ENCODE results near the gene PAX3.
A peak's percentile ranks its signal among the peaks of the same experiment; 100 is the strongest.

Gene PAX3

GRCh38 chr2:222264791-222265320 lies 33.9 kb downstream of the PAX3 start:
- no peak for DNase-seq

GRCh38 chr2:222261504-222261903 lies 37.3 kb downstream of the PAX3 start:
- DNase-seq = no peak

- DNase-seq = no peak
Observed at GRCh38 chr2:222257645-222258044, 41.2 kb downstream of the PAX3 start.

DNA sequence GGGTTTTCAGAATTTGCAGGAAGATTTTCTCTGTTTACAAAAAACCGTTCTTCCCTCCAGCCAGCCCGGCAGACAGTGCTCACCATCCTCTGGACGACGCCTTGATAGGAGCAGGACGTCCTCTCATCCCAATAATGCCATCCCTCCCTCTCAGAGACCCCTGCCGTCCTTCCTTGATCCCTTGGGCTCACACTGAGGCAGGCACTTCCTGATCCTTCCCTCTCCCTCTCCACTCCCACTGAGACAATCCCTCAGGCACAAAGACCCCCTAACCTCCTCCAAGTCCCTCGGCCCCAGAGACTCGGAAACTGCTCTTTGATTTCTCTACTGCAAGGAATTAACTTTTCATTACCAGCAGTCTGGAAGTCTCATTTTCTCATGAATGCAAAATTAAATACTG lies 42.5 kb downstream of the PAX3 start:
- DNase-seq = no peak

- DNase-seq = no peak
Observed at GRCh38 chr2:222255090-222255489, 43.7 kb downstream of the PAX3 start.

GRCh38 chr2:222250313-222250712 lies 48.5 kb downstream of the PAX3 start:
- no peak for DNase-seq

DNA sequence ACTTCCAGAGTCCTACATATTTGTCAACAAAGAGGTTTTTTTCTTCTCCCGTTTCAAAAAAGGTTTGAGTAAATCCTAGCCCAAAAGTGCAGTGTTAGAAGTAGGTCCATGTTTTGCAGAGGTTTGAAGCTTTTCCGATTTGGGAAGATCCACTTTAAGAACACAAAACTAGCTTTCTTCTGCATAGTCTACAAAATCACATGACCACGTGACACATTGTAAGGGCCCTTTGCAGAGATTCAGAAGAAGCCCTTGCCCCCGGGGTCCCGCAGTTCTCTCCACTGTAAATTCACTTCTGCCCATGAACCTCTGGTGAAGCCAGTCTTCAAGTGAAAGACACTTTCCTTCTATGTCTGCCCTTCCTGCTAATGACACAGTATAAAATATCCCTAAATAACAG lies 49.4 kb downstream of the PAX3 start:
- DNase-seq = no peak

- DNase-seq = no peak
Observed at GRCh38 chr2:222248818-222249217, 50.0 kb downstream of the PAX3 start.

DNA sequence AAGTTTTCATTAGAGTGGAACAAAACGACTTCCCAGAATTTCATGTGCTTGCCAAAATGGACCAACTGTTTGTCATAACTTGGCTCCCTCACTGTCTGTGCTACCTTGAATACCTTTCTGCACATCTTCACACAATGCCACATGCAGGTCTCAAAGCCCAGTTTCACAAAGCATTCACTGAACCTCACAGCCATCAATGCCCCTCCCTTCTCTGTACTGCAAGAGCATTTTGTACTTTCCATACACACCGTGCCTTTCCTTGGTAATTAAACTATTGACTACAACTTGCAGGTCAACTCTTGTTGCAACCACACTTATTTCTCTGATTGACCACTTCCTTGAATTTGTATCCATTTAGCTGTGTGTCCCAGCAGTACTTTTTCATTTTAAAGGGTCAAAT lies 50.5 kb downstream of the PAX3 start:
- no peak for DNase-seq

DNA sequence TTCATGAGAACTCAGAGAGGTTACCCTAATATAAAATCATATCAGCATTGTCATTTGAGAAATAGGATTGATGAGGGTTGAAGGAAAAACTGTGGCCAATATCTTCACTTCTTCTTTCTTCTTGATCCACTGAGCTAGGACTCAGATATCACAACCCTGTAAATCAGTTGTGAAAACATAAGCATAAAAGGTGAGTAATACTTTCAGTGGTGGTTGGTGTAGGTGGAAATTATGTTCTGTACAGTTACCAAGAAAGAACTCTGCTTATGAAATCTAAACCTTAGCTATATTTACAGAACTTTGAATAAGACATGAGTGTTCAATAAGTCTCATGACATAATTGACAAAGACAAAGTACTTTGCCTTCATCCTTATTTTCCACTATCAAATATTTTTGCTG lies 56.3 kb downstream of the PAX3 start:
- no peak for DNase-seq

GRCh38 chr2:222241128-222241870 lies 57.5 kb downstream of the PAX3 start:
- peak; percentile 40 for DNase-seq

GRCh38 chr2:222240676-222241049 lies 58.1 kb downstream of the PAX3 start:
- no peak for DNase-seq

GRCh38 chr2:222239945-222240675 lies 58.7 kb downstream of the PAX3 start:
- no peak for DNase-seq

- DNase-seq = no peak
Observed at GRCh38 chr2:222239091-222239490, 59.7 kb downstream of the PAX3 start.

DNA sequence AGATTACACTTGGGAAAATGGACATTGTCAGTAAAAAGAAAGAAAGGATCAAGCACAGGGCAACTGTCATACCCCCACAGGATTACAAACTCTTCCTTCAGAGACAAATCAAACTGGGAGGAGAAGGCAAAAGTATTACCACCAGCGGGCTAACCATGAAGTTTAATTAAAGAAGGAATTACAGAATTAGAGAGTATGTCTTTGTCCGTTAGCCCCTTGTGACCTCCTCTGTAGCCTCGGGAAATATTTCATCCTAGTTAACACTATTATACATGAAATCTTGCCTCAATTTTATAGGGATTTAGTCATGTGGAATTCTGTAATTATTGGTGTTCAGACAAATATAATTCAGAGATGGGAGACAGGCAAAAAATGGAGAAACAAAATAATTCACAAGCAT lies 60.7 kb downstream of the PAX3 start:
- no peak for DNase-seq

- no peak for DNase-seq
Observed at GRCh38 chr2:222232839-222233238, 66.0 kb downstream of the PAX3 start.

DNA sequence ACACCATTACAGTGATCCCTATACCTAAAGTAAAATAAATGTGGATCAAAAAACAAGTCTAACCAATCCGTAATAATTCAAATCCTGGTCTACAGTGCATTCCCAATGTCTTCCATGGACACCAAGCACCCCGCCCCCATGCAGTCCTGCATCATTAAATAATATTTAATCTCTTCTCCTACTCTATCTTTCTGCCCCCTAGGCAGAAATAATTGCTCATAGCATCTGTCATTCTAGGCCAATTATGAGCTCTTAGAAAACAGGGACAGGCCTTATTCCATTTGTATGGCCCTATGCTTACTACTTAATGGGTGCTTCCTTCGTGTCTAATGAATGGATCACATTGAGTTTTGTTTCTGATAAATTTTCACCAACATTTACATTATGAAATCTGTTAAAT lies 66.4 kb downstream of the PAX3 start:
- no peak for DNase-seq

GRCh38 chr2:222228054-222228453 lies 70.7 kb downstream of the PAX3 start:
- DNase-seq = no peak

DNA sequence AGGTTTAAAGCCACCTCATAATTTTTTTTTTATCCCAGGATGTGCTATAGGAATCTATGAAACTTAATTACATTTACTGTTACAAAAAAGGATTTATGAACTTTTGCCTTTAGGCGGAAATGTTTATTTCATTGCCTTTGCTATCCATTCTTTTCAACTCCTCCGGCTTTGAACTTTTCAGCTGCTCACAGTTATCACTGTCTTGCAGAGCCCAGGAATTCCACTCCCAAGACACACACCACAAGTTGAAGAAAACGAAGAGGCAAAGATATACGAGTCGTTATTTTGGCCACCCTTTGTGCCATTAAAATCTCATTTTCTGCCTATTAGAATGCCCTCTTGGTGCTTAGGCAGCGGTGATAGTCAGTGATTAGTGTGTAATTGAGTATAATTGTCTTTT lies 80.0 kb downstream of the PAX3 start:
- DNase-seq = no peak

DNA sequence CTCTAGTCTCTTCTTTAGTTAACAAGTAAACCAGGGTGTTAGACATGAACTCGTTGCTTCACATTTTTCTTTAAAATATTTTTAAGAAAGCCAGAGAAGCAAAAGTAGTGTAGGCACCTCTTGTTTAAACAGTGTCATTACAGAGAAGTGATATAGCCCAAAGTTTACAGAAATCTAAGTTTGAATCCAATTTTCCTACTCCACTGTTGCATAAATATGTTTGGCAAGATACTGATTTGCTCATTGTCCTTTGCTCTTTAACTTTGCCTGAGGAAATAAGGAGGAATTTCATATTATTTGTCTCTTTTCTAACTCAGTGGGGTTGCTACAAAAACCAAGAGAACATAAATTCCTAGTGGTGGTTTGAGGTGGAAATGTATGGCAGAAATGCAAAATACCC lies 81.1 kb downstream of the PAX3 start:
- no peak for DNase-seq

GRCh38 chr2:222214885-222215284 lies 83.9 kb downstream of the PAX3 start:
- no peak for DNase-seq

DNA sequence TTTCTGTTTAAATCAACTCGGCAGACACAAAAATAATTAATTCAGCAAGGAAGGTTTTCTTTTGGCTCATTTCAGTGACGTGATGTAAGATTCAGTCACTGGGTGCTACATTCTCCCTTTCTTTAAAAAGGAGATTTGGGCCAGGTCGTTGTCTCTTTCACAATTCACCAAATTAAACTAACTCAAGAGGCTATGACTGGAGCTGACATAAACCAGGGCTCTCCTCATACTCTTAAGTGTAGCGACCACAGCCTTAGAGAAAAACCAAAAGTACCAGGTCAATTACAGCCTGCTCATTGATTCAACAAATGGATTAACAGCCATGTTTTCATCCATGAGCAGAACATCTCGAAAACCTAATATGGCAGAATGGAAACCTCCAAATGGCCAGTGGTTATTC lies 85.7 kb downstream of the PAX3 start:
- no peak for DNase-seq

- DNase-seq = no peak
Observed at GRCh38 chr2:222212571-222212970, 86.2 kb downstream of the PAX3 start.

- DNase-seq = no peak
Observed at GRCh38 chr2:222208010-222208690, 90.6 kb downstream of the PAX3 start.

Measured in NCI-H774 (cell line).